ENCODE data around the gene C1orf52. TPM values are rescaled to one million over a fixed set of nuclear protein-coding genes. Genes with fewer than 3 reads are reported as not detected.

C1orf52 gene
- total and polyA plus RNA-seq, 2 of the 13 experiments (the other 11 are each of a cell fraction or from before 2014, with no cell fraction given), result 19.4 to 27.4 TPM

DNA sequence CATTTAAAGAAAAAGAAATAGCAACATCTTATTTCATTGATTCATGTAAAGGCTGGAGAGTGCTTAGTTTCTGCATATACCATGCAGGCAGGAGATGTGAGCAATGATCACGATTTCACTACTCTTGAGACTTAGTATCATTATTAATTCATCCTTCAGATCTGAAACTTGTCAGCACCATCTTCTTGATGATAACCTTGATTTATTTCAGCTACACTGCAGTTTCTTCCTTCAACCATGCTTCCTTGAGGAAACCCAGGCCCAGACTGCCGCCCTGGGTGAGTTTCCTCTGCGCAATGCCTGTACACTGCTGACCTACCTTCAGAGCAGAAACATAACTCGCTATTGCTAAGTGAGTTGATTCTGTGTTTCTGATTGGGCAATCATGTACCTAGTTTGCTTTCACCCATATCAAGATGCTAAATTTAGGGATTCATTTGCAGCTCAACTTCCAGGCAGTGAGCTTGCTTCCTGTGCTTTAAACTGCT is 30.4 kb upstream of the C1orf52 start:
- no peak overlapping the region for H3K27ac ChIP-seq (ENCODE audit: extremely low read length, insufficient read depth, low read length)
- no peak overlapping the region for H3K4me3 ChIP-seq (replicated peaks in 1 of 3; ENCODE audit: insufficient read depth in 1 of 3, low read depth in 2 of 3, low read length in 3 of 3)
- intact Hi-C loops (cut with micrococcal nuclease; ENCODE audit: unreplicated experiment), result no loop called here
- no peak for ATAC-seq
- no peaks in the 10 kb centered on the region for H3K36me3 ChIP-seq (replicated peaks in 1 of 2; ENCODE audit: control insufficient read depth in 1 of 2, insufficient read depth in 2 of 2, low read length in 2 of 2)
- no peaks in the 10 kb centered on the region for H3K9me3 ChIP-seq (ENCODE audit: low read length)
- H3K9ac ChIP-seq (ENCODE audit: insufficient read depth, low read depth, low read length), result no peak overlapping the region
- H3K4me2 ChIP-seq (ENCODE audit: low read depth, low read length), result no peak overlapping the region
- peaks cover 0 to 9% of the 10 kb centered on the region in 2 experiments; a peak in 1 of 5 replicates for H3K27me3 ChIP-seq (ENCODE audit: control insufficient read depth in 1 of 2, insufficient read depth in 2 of 2, low read length in 2 of 2)
- in situ Hi-C loops (cut with HindIII; ENCODE audit: extremely low pct_ligation_motif_present, low pct_unique_long_range_greater_than_20kb), result no loop called here
- no peak for FAIRE-seq
- 52% methylated on average over 4 of the region's 4 CpGs for WGBS (ENCODE audit: low lambda C conversion rate)
- ChIA-PET CTCF (ENCODE audit: low intra/inter-chr PET ratio, low total read pairs) (no interaction called here), POLR2A (no interaction called here)
- H2AFZ ChIP-seq (ENCODE audit: low read length), result peak overlapping the region; percentile 42
- H3K79me2 ChIP-seq (ENCODE audit: insufficient read depth, low read length), result no peaks in the 10 kb centered on the region
- no TSS peak for BruUV-seq (replicated peaks)
- no peak for DNase-seq (ENCODE audit: low spot score)
- no peaks in the 10 kb centered on the region for H4K20me1 ChIP-seq (ENCODE audit: insufficient read depth, low read length)
- H3K4me1 ChIP-seq (ENCODE audit: insufficient read depth, low read length), result no peaks in the 10 kb centered on the region
- no peak for TF ChIP-seq ZMYM2 (CRISPR knock-in tag; IDR thresholded peaks at IDR 0.05)
- TF ChIP-seq ATAD3A (CRISPR knock-in tag; IDR thresholded peaks at IDR 0.05), result no peak
- no peak for TF ChIP-seq ZNF30 (CRISPR knock-in tag; IDR thresholded peaks at IDR 0.05)
- peak; percentile 33; the same call in 1 of the 2 replicates for TF ChIP-seq CEBPB (IDR thresholded peaks at IDR 0.05; ENCODE audit: borderline replicate concordance, low read depth, low read length)
- no peak for TF ChIP-seq ZNF75D (CRISPR knock-in tag; IDR thresholded peaks at IDR 0.05; ENCODE audit: borderline replicate concordance)
- no peak for TF ChIP-seq SIN3B (IDR thresholded peaks at IDR 0.05; ENCODE audit: low read length)
- TF ChIP-seq STAG1 (CRISPR knock-in tag; IDR thresholded peaks at IDR 0.05), result no peak

DNA sequence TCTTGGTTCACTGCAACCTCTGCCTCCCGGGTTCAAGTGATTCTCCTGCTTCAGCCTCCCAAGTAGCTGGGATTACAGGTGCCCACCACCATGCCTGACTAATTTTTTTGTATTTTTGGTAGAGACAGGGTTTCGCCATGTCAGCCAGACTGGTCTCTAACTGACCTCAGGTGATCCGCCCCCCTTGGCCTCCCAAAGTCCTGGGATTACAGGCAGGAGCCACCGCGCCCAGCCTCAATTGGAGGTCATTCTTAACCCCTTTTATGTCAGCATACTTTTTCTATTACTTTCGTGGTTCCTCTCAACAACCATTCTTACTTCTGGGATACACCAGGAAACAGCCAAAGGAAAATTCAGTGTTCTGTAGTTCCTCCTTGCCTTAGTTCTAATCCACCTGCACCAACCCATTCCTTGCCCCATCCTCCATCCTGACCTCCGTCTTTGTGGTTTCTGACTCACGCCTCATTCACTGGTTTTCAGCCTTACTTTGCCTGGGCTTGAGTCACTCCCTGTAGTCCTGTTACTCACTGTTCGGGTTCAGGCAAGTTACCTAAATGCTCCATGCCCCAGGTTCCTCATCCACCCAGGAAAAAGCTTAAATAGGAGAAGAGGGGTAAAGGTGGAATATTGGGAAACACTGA is 29.9 kb upstream of the C1orf52 start:
- 15% methylated on average over 9 of the region's 9 CpGs for WGBS (ENCODE audit: low lambda C conversion rate)
- intact Hi-C loops (cut with micrococcal nuclease; ENCODE audit: unreplicated experiment), result no loop called here
- no peak for FAIRE-seq

More for the DNA sequence above, 29.9 kb upstream of the C1orf52 start:
- in situ Hi-C loops (cut with HindIII; ENCODE audit: extremely low pct_ligation_motif_present, low pct_unique_long_range_greater_than_20kb), result no loop called here
- Histone ChIP-seq H3K27me3 (ENCODE audit: control insufficient read depth in 1 of 2, insufficient read depth in 2 of 2, low read length in 2 of 2) (peaks cover 0 to 9% of the 10 kb centered on the region in 2 experiments; a peak in 1 of 5 replicates), H3K79me2 (ENCODE audit: insufficient read depth, low read length) (no peaks in the 10 kb centered on the region), H3K4me3 (replicated peaks in 1 of 3; ENCODE audit: insufficient read depth in 1 of 3, low read depth in 2 of 3, low read length in 3 of 3) (no peak overlapping the region), H3K4me1 (ENCODE audit: insufficient read depth, low read length) (peaks cover 3% of the 10 kb centered on the region; the same call in 1 of the 2 replicates), H3K4me2 (ENCODE audit: low read depth, low read length) (no peak overlapping the region), H3K36me3 (replicated peaks in 1 of 2; ENCODE audit: control insufficient read depth in 1 of 2, insufficient read depth in 2 of 2, low read length in 2 of 2) (no peaks in the 10 kb centered on the region), H3K9me3 (ENCODE audit: low read length) (no peaks in the 10 kb centered on the region), H4K20me1 (ENCODE audit: insufficient read depth, low read length) (no peaks in the 10 kb centered on the region), H3K27ac (ENCODE audit: extremely low read length, insufficient read depth, low read length) (no peak overlapping the region), H3K9ac (ENCODE audit: insufficient read depth, low read depth, low read length) (no peak overlapping the region), H2AFZ (ENCODE audit: low read length) (peak overlapping the region; percentile 42)
- CTCF ChIA-PET (ENCODE audit: low intra/inter-chr PET ratio, low total read pairs), result no interaction called here
- ATAC-seq, result no peak
- BruUV-seq (replicated peaks), result no TSS peak
- DNase-seq (ENCODE audit: low spot score), result no peak
- POLR2A ChIA-PET, result no interaction called here
- TF ChIP-seq FOSL2 (CRISPR knock-in tag; IDR thresholded peaks at IDR 0.05), result peak; percentile 39
- TF ChIP-seq, protein P1, sequence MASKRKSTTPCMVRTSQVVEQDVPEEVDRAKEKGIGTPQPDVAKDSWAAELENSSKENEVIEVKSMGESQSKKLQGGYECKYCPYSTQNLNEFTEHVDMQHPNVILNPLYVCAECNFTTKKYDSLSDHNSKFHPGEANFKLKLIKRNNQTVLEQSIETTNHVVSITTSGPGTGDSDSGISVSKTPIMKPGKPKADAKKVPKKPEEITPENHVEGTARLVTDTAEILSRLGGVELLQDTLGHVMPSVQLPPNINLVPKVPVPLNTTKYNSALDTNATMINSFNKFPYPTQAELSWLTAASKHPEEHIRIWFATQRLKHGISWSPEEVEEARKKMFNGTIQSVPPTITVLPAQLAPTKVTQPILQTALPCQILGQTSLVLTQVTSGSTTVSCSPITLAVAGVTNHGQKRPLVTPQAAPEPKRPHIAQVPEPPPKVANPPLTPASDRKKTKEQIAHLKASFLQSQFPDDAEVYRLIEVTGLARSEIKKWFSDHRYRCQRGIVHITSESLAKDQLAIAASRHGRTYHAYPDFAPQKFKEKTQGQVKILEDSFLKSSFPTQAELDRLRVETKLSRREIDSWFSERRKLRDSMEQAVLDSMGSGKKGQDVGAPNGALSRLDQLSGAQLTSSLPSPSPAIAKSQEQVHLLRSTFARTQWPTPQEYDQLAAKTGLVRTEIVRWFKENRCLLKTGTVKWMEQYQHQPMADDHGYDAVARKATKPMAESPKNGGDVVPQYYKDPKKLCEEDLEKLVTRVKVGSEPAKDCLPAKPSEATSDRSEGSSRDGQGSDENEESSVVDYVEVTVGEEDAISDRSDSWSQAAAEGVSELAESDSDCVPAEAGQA (IDR thresholded peaks at IDR 0.05; ENCODE audit: low read depth), result no peak
- TF ChIP-seq, protein P1 (CRISPR knock-in tag; IDR thresholded peaks at IDR 0.05; ENCODE audit: borderline replicate concordance), result no peak

Data from HepG2 (cell line).